ENCODE measurements around the gene SLC7A5. TPM values are rescaled to one million over a fixed set of nuclear protein-coding genes. Genes with fewer than 3 reads are reported as not detected.

SLC7A5 gene
- total RNA-seq, 1 donor from 2014 or later: 271 TPM

DNA sequence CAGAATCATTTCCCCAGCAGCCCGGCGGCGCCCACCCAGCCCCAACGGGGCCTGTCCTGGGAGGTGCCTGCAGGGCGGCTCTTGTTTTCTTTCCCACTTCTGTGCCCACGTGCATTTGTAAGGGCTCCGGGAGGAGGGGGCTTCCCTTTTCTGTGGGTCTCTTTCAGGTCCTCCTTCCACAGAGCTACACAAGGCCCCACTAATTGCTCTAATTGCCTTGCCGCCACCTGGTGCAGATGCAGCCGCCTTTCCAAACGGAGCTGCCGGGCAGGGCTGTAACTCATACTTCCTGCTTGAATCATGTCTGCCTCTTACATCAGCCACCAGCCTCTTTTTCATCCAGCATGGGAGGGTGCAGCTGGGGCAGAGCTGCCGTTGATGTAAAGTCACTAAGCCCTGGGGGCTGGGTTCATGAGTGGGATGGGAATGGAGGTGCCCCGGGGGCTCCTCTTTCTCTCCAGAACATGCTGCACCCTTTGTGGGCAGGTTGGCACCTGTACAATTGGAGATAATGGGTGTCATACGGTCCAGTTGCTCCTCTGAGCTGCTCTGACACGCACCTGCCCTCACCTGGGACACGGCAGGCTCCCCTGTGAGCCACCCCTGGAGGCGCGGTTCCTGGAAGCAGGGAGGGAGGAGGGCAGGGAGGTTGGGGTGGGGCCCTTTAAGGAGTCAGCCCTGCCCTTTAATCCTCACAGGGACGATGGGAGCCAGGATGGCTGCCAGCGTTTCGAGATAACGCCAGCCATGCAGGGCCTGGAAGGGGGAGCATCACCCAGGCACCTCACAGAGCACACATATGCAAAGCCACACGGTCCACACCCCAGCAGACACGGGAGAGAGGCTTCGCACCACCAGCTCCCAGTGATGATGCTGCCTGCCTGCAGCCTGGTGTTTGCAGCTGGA is 62.4 kb downstream of the SLC7A5 start:
- no peaks in the 10 kb centered on the region for H3K9me3 Mint-ChIP-seq
- peak overlapping the region; percentile 81 for H3K4me3 Mint-ChIP-seq (ENCODE audit: low read depth)
- intact Hi-C loops (cut with micrococcal nuclease): no loop called here
- DNase-seq (ENCODE audit: low spot score): peak; percentile 44
- peak overlapping the region; percentile 93 for H3K27ac Mint-ChIP-seq
- no peaks in the 10 kb centered on the region for H3K36me3 Mint-ChIP-seq (ENCODE audit: low read depth)
- no peaks in the 10 kb centered on the region for H3K27me3 Mint-ChIP-seq (ENCODE audit: low read depth)
- peaks cover 32% of the 10 kb centered on the region for H3K4me1 Mint-ChIP-seq (ENCODE audit: low read depth)

DNA sequence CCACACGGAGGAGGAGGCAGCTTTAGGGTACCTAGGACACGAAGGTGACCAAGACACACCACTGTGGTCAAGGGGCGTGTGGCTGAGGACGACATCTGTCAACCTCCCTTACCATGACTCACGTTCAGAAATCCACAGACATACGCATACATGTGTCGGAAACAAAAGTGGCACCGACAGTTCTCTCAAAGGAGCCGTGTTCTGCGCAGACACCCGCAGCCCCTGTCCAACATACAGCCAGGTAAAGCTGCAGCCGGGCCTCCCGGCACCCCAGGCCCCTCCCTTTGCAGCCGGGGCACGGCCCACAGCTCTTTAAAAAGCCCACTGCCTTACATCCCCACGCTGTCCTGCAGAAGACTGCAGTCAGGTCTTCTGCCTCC is 63.1 kb downstream of the SLC7A5 start:
- peak overlapping the region; percentile 93 for H3K27ac Mint-ChIP-seq
- no peak for DNase-seq (ENCODE audit: low spot score)
- intact Hi-C loops (cut with micrococcal nuclease): no loop called here

DNA sequence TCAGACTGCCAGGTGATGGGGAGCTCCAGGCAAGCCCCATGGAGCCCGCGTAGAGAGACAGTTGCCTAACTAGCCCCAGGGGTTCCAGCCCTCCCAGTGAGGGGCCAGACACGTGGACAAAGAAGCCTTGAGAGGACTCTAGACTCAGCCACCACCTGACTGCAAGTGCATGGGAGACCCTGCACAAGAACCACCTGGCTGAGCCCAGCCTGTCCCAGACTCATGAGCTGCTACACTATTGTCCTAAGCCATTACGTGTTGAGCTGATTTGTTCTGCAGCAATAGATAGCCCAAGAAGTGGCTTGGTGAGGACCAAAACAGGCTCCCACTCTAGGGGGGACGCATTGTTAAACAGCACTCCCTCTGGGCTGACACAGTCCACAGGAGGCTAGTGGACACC is 65.9 kb downstream of the SLC7A5 start:
- Mint-ChIP-seq H3K4me1 (ENCODE audit: low read depth) (peaks cover 14% of the 10 kb centered on the region), H3K36me3 (ENCODE audit: low read depth) (no peaks in the 10 kb centered on the region), H3K27ac (no peak overlapping the region), H3K27me3 (ENCODE audit: low read depth) (no peaks in the 10 kb centered on the region), H3K4me3 (ENCODE audit: low read depth) (no peak overlapping the region), H3K9me3 (no peaks in the 10 kb centered on the region)
- DNase-seq (ENCODE audit: low spot score): no peak
- intact Hi-C loops (cut with micrococcal nuclease): no loop called here

More for the DNA sequence above, 63.1 kb downstream of the SLC7A5 start:
- Mint-ChIP-seq H3K4me3 (ENCODE audit: low read depth) (peak overlapping the region; percentile 81), H3K4me1 (ENCODE audit: low read depth) (peaks cover 25% of the 10 kb centered on the region), H3K36me3 (ENCODE audit: low read depth) (no peaks in the 10 kb centered on the region), H3K9me3 (no peaks in the 10 kb centered on the region), H3K27me3 (ENCODE audit: low read depth) (no peaks in the 10 kb centered on the region)

DNA sequence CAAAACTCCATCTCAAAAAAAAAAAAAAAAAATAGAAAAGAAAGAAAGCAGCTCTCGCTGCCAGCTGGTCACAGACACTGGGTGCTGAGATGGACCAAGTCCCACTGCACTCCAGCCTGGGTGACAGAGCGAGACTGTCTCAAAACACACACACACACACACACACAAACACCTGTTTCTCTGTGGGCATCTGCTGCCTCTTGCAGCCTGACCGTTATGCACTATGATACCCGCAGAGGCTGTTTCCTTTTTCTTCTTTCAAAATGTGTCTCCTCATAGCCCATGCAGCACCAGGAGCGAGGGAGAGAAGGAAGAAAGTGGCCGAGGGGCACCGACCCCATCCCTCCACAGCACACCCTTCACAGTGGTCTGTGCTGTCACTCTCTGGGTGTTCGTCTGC is 66.6 kb downstream of the SLC7A5 start:
- intact Hi-C loops (cut with micrococcal nuclease): no loop called here
- H3K9me3 Mint-ChIP-seq: no peaks in the 10 kb centered on the region
- H3K27ac Mint-ChIP-seq: no peak overlapping the region
- H3K4me1 Mint-ChIP-seq (ENCODE audit: low read depth): peaks cover 12% of the 10 kb centered on the region
- H3K36me3 Mint-ChIP-seq (ENCODE audit: low read depth): no peaks in the 10 kb centered on the region
- no peaks in the 10 kb centered on the region for H3K27me3 Mint-ChIP-seq (ENCODE audit: low read depth)
- H3K4me3 Mint-ChIP-seq (ENCODE audit: low read depth): no peak overlapping the region
- no peak for DNase-seq (ENCODE audit: low spot score)

DNA sequence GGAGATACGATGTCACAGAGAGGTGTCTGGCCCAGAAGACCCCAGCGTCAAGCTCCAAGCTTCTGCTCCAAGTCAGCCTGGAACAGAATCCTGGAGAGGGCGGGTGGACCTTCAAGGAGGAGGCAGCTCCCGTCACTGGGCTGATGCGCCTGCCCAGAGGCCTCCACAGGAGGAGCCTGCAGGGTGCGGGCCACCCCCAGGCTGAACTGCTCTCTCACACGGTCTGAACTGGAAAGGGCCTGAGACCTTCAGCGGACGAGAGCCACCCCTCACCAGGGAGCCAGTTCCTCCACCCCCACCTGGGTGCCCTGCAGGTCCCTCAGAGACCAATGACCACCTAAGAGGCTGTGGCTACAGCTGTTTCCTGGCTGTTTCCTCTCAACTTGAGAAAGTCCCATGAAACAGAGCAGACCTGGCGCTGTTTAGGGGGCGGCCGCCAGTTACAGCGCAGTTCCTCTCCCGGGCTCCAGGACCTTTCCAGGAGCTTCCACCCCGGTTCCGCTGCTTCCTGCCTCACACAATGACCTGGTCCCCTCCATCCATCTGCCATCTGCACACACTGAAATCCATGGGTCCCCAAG is 67.5 kb downstream of the SLC7A5 start:
- no peaks in the 10 kb centered on the region for H3K27me3 Mint-ChIP-seq (ENCODE audit: low read depth)
- H3K36me3 Mint-ChIP-seq (ENCODE audit: low read depth): no peaks in the 10 kb centered on the region
- peaks cover 8% of the 10 kb centered on the region for H3K4me1 Mint-ChIP-seq (ENCODE audit: low read depth)
- no peak for DNase-seq (ENCODE audit: low spot score)
- H3K4me3 Mint-ChIP-seq (ENCODE audit: low read depth): no peak overlapping the region
- intact Hi-C loops (cut with micrococcal nuclease): no loop called here
- H3K9me3 Mint-ChIP-seq: no peaks in the 10 kb centered on the region
- no peak overlapping the region for H3K27ac Mint-ChIP-seq

- no peaks in the 10 kb centered on the region for H3K27me3 Mint-ChIP-seq (ENCODE audit: low read depth)
- H3K4me3 Mint-ChIP-seq (ENCODE audit: low read depth): no peak overlapping the region
- no peak for DNase-seq (ENCODE audit: low spot score)
- no peaks in the 10 kb centered on the region for H3K36me3 Mint-ChIP-seq (ENCODE audit: low read depth)
- H3K4me1 Mint-ChIP-seq (ENCODE audit: low read depth): no peaks in the 10 kb centered on the region
- H3K27ac Mint-ChIP-seq: no peak overlapping the region
- H3K9me3 Mint-ChIP-seq: no peaks in the 10 kb centered on the region
- intact Hi-C loops (cut with micrococcal nuclease): no loop called here
Observed at GRCh38 chr16:87800497-87800896, 68.8 kb downstream of the SLC7A5 start.

GRCh38 chr16:87795336-87795735 is 74.0 kb downstream of the SLC7A5 start:
- Mint-ChIP-seq H3K9me3 (no peaks in the 10 kb centered on the region), H3K27ac (no peak overlapping the region), H3K27me3 (ENCODE audit: low read depth) (no peaks in the 10 kb centered on the region), H3K36me3 (ENCODE audit: low read depth) (no peaks in the 10 kb centered on the region), H3K4me3 (ENCODE audit: low read depth) (no peak overlapping the region), H3K4me1 (ENCODE audit: low read depth) (no peaks in the 10 kb centered on the region)
- intact Hi-C loops (cut with micrococcal nuclease): no loop called here
- no peak for DNase-seq (ENCODE audit: low spot score)

DNA sequence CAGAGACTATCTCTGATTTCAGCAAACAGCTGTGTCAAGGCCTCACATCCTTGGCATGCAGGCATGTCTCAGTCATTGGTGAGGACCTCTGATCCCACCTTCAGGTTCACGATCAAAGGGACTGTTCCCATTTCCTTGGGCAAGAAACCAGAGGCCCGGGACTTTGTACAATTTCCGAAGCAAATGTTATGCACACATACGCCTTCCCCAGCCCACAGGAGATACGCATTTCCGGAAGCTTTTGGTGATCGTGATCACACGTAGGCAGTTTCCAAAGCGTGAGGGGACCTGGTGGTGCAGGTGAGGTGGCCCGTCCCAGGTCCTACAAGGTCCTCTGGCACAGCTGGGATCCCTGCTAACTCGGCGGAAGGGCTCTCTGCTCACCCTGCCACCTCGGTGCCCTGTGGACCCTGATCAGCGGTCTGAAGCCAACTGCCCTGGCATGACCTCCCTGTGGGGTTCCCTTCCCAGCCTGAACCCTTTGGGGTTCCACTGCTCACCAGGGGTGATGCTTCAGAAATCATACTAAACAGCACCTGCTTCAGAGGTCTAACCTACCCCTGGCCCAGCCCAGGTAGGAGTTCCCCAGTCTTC is 74.7 kb downstream of the SLC7A5 start:
- Mint-ChIP-seq H3K27ac (no peak overlapping the region), H3K4me1 (ENCODE audit: low read depth) (no peaks in the 10 kb centered on the region), H3K9me3 (no peaks in the 10 kb centered on the region), H3K27me3 (ENCODE audit: low read depth) (no peaks in the 10 kb centered on the region), H3K4me3 (ENCODE audit: low read depth) (no peak overlapping the region), H3K36me3 (ENCODE audit: low read depth) (no peaks in the 10 kb centered on the region)
- intact Hi-C loops (cut with micrococcal nuclease): no loop called here
- no peak for DNase-seq (ENCODE audit: low spot score)

GRCh38 chr16:87792205-87792565 is 77.1 kb downstream of the SLC7A5 start:
- Mint-ChIP-seq H3K9me3 (no peaks in the 10 kb centered on the region), H3K27me3 (ENCODE audit: low read depth) (no peaks in the 10 kb centered on the region), H3K36me3 (ENCODE audit: low read depth) (no peaks in the 10 kb centered on the region), H3K27ac (no peak overlapping the region), H3K4me3 (ENCODE audit: low read depth) (no peak overlapping the region), H3K4me1 (ENCODE audit: low read depth) (no peaks in the 10 kb centered on the region)
- no peak for DNase-seq (ENCODE audit: low spot score)
- intact Hi-C loops (cut with micrococcal nuclease): no loop called here

DNA sequence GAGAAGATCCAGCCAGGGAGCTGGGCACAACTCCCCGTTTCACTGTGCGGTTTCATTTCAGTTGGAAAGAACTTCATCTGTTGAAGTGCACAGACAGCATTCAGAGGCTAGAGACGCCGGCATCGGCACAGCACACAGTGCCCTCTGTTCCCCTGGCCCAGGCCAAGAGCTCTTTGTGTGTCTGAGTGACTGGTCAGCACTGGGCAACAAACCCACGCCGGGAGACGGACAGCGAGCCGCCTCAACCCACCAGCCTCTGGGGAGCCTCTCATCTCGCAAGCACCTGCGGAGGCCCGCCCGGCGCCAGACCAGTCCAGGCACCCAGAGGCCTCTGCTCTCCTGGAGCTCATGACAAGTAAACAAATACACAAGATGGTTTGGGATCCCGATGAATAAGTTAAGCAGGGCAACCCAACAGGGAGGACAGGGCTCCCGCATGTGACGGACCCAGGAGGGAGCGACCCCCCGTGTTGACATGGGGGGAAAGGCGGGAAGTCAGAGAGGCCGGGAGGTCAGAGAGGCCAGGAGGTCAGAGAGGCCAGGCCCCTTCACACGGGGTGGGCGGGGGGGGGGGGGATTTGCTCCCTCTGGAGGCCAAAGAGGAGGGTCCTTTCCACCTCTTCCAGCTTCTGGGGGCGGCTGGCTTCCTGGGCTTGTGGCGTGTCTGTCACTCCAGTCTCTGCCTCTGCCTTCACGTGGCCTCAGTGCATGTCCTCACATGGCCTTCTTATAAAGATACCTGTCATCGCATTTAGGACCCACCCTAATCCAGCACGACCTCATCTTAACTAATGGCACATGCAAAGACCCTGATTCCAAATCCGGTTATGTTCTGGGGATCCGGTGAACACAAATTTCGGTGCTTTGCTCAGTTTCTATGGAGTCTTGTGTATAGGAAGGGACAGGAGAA is 77.8 kb downstream of the SLC7A5 start:
- H3K9me3 Mint-ChIP-seq: no peaks in the 10 kb centered on the region
- no peak for DNase-seq (ENCODE audit: low spot score)
- H3K4me1 Mint-ChIP-seq (ENCODE audit: low read depth): no peaks in the 10 kb centered on the region
- intact Hi-C loops (cut with micrococcal nuclease): no loop called here
- H3K27me3 Mint-ChIP-seq (ENCODE audit: low read depth): no peaks in the 10 kb centered on the region
- no peak overlapping the region for H3K27ac Mint-ChIP-seq
- no peaks in the 10 kb centered on the region for H3K36me3 Mint-ChIP-seq (ENCODE audit: low read depth)
- no peak overlapping the region for H3K4me3 Mint-ChIP-seq (ENCODE audit: low read depth)

DNA sequence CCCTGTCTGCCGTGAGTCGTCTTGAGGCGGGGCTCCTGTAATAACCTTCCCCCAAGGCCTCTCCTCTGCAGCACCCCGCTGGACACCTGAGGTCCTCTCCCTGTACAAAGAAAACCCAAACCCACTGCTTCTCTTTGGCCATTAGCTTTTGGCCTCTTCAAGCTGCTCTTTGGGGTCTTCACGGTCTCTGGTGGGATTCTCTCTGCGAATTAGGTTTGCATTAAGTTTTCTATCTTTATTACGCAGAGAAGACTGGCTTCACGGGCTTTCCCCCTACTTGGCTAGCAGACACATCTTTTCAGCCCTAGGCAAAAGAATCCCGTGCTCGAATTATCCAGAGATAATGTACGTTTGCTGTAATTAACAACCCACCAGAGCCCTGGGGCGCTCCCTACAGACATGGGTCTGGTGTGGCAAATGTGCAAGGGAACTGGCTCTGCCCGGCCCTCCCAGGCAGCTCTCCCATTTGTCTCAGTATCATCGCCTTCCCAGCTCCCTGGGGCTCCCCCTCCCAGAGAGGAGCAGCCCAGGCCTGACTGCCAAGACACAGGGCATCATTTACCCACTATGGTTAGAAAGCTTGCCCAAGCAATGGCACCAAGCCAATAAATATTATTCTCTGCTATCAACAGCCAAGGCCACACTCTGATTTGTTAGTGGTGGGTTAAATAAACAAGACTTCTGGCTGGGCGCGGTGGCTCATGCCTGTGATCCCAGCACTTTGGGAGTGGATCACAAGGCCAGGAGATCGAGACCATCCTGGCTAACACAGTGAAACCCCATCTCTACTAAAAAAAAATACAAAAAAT is 78.8 kb downstream of the SLC7A5 start:
- no peaks in the 10 kb centered on the region for H3K27me3 Mint-ChIP-seq (ENCODE audit: low read depth)
- no peaks in the 10 kb centered on the region for H3K9me3 Mint-ChIP-seq
- no peak overlapping the region for H3K4me3 Mint-ChIP-seq (ENCODE audit: low read depth)
- no peaks in the 10 kb centered on the region for H3K36me3 Mint-ChIP-seq (ENCODE audit: low read depth)
- intact Hi-C loops (cut with micrococcal nuclease): no loop called here
- H3K4me1 Mint-ChIP-seq (ENCODE audit: low read depth): no peaks in the 10 kb centered on the region
- H3K27ac Mint-ChIP-seq: no peak overlapping the region
- no peak for DNase-seq (ENCODE audit: low spot score)

All from activated T-helper 2 cell treated with anti-CD3 and anti-CD28 coated beads, Interferon-gamma antibody, Interleukin-2, Interleukin-4, amounts not matched to agents 10 μg/mL and 5 μg/mL and 100 μg/mL, durations not matched to agents 14 hours and 24 hours and 36 hours (primary cell).